DND-41 (cell line): ENCODE measurements around the gene SERPINB2.
"Not testable (repeated sequence)": the region's sequence is repeated elsewhere in the genome, so short reads cannot be mapped to it uniquely, and the experiment has no call there.

ENCODE experiments used
- CTCF ChIP-seq: IDR thresholded peaks from 2 replicates; pipeline ENCODE4 v1.5.1; 2012; ENCODE audit warnings: borderline replicate concordance, low read length, moderate library complexity, mild to moderate bottlenecking; ENCODE audit not compliant: poor library complexity, severe bottlenecking; ENCODE audit errors: extremely low read depth
- EZH2 ChIP-seq: IDR thresholded peaks from 3 replicates; pipeline ENCODE4 v1.6.1; 2012; ENCODE audit warnings: borderline replicate concordance, low read depth, mild to moderate bottlenecking, moderate library complexity, low read length, inconsistent platforms; ENCODE audit not compliant: severe bottlenecking

- TF ChIP-seq CTCF, EZH2: not testable (repeated sequence)
Measured at GRCh38 chr18:63929369-63929768, 41.9 kb downstream of the SERPINB2 start.
